Uterus (tissue), 4 donors: Measurements from ENCODE around the gene IGF2. TPM values are rescaled to one million over a fixed set of nuclear protein-coding genes. Genes with fewer than 3 reads are reported as not detected.

Experiments used
- DNase-seq, 2 donors: peaks; one replicate each; pipeline ENCODE4 v3.0.0-alpha.2; 2019 to 2020
- H3K27ac ChIP-seq, 2 donors: fragments of 200-600 bp; sonication (generic); 1 replicate in 1 of 2; 2 replicates in 1 of 2; pipeline ENCODE4 v1.5.1; 2016 to 2018
- H3K27me3 ChIP-seq, 2 donors: fragments of 200-600 bp; sonication (generic); one replicate each; pipeline ENCODE4 v1.5.1; 2018 to 2019; ENCODE audit warnings: control low read depth in 1 of 2
- H3K36me3 ChIP-seq, 2 donors: fragments of 200-600 bp; sonication (generic); one replicate each; pipeline ENCODE4 v1.5.1; 2019; ENCODE audit warnings: control low read depth in 1 of 2
- H3K4me1 ChIP-seq, 2 donors: fragments of 200-600 bp; sonication (generic); one replicate each; pipeline ENCODE4 v1.5.1; 2018 to 2019; ENCODE audit warnings: control low read depth in 1 of 2
- H3K4me3 ChIP-seq, 2 donors: fragments of 200-600 bp; sonication (generic); 1 replicate in 1 of 2; 2 replicates in 1 of 2; pipeline ENCODE4 v1.5.1; 2018 to 2019; ENCODE audit warnings: mild to moderate bottlenecking in 1 of 2
- H3K9me3 ChIP-seq, 2 donors: fragments of 200-600 bp; sonication (generic); one replicate each; pipeline ENCODE4 v1.5.1; 2019; ENCODE audit warnings: control low read depth in 1 of 2
- CTCF ChIP-seq, 4 experiments: fragments of 200-600 bp in 2 of 4; fragments of 450-650 bp in 2 of 4; sonication (generic) in 2 of 4; IDR thresholded peaks; one replicate each; pipeline ENCODE4 v1.5.1; 2016 to 2019; ENCODE audit warnings: antibody characterized with exemption in 4 of 4, mild to moderate bottlenecking in 2 of 4, moderate library complexity in 1 of 4
- POLR2A ChIP-seq, 2 donors: fragments of 450-650 bp; IDR thresholded peaks; one replicate each; pipeline ENCODE4 v1.6.1; 2016; ENCODE audit warnings: antibody characterized with exemption in 2 of 2, mild to moderate bottlenecking in 1 of 2, moderate library complexity in 1 of 2
- intact Hi-C: fragments of 100-400 bp; cut with DNase I; formaldehyde crosslinking; loops from one replicate; pipeline ENCODE4 v1.15.1; 2023; ENCODE audit warnings: low total_unique reads
- total RNA-seq, 4 donors: library from RNA; depleted of rRNA in 3 of 4; stranded (reverse); fragments of >200 nt in 3 of 4; gene quantifications; one replicate each; pipeline versions ENCODE4 v1.1.0 to v1.2.4, GENCODE V29; 2014 to 2023
- donor health status: DM: yes; HTN: yes; CAD: no.

Gene IGF2
- total RNA-seq, 4 donors from 2014 or later: 54.1 to 347 (median 188) TPM

DNA sequence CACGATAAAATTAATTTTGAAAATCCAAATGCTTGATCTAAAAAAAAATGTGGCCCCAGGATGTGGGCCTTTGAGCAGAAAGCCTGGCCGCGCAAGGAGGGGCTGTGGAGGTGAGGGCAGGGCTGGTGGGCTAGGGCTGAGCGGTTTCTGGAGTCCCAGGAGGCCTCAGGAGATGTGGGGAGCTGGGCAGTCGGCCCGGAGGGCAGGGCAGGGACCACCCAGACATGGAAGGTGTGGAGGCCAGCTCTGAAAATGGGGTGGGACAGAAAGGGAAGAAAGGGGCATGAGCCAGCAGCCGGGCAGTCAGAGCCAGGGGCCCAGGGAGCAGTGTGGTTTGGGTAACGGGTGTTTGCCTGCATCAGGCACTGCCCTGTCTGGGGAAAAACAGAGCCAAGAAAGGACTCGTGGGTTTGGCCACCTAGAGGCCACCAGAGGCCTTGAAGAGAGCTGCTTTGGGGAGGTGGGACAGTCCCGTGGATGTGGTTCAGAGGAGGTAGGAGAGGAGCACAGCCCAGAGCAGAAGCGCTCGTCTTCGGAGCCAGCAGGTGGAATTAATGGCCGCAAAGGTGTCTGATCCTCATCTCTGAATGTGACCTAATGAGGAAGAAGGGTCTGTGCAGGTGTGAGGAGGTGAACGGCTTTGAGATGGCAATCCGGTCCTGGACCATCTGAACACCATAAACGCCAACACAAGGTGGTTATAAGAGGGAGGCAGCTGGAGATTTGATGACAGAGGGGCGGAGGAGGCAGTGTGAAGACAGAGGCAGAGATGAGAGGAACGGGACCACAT is 50.2 kb downstream of the IGF2 start:
- no peak for TF ChIP-seq POLR2A (IDR thresholded peaks at IDR 0.05)
- no peak for TF ChIP-seq CTCF (IDR thresholded peaks at IDR 0.05)
- Histone ChIP-seq H3K4me1 (no peaks in the 10 kb centered on the region), H3K4me3 (no peak overlapping the region), H3K36me3 (no peaks in the 10 kb centered on the region), H3K27me3 (no peaks in the 10 kb centered on the region), H3K9me3 (peaks cover 0 to 4% of the 10 kb centered on the region in 2 donors), H3K27ac (no peak overlapping the region)
- no peak for DNase-seq
- intact Hi-C loops: no loop called here

DNA sequence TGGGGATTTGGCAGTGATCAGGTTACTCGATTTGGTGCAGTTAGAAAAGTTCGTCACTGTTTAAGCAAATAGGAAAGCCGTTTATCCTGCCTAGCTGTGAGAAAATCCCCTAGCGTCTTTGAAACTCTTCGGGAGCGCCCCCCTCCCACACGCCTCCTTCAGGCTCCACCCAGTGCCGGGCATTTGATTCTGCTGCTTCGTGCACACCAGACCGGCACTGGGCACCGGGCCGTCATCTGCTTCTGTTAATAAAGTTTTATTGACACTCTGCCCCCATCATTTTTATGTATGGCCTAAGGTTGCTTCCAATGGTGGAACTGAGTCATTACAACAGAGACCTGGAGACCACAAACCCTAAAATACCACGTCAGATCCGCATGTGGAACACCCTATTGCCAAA is 50.9 kb downstream of the IGF2 start:
- no peak for TF ChIP-seq POLR2A (IDR thresholded peaks at IDR 0.05)
- no peak for TF ChIP-seq CTCF (IDR thresholded peaks at IDR 0.05)
- H3K36me3 ChIP-seq: no peaks in the 10 kb centered on the region
- H3K4me3 ChIP-seq: no peak overlapping the region
- H3K9me3 ChIP-seq: peaks cover 0 to 4% of the 10 kb centered on the region in 2 donors
- intact Hi-C loops: no loop called here
- H3K27ac ChIP-seq: no peak overlapping the region
- no peaks in the 10 kb centered on the region for H3K4me1 ChIP-seq
- no peak for DNase-seq
- no peaks in the 10 kb centered on the region for H3K27me3 ChIP-seq

DNA sequence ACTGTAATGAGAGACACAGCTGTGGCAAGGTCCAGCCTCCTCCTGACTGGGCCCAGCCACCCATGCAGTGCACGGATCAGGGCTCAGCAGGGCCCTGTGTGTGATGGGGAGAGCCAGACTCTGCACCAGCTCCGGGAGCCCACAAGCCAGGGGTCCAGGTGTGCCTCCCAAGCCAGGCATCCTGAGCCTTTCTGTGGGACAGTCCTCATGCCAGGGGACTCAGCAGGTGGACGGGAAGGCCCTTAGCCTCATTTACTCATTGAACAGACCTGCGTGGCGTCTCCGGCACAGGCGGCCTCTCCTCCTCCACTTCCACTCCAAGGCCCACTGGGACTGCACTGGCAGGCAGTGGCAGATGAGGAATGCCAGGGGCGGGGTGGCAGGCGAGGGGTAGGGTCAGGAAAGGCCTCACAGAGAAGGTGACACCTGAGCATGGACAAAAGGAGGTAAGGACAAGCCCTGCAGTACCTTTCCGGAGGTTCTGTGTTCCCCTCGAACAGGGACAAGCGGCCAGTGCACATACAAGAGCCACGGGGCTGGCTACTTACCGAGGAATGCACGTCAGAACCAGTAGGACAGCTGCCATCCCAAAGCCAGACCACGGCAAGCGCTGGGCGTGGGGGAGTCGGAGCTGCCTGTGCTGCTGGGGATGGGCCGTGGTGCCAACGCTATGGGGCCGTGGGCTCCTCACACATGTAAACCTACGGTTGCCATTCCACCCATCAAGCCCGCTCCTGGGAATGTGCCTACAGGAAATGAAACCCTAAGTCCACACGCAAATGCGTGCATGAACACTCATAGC is 52.7 kb downstream of the IGF2 start:
- Histone ChIP-seq H3K27me3 (no peaks in the 10 kb centered on the region), H3K4me1 (no peaks in the 10 kb centered on the region), H3K27ac (no peak overlapping the region), H3K4me3 (no peak overlapping the region), H3K9me3 (peaks cover 0 to 4% of the 10 kb centered on the region in 2 donors), H3K36me3 (no peaks in the 10 kb centered on the region)
- TF ChIP-seq CTCF (IDR thresholded peaks at IDR 0.05) (no peak), POLR2A (IDR thresholded peaks at IDR 0.05) (no peak)
- no peak for DNase-seq
- intact Hi-C loops: no loop called here

- Histone ChIP-seq H3K4me1 (no peaks in the 10 kb centered on the region), H3K36me3 (no peaks in the 10 kb centered on the region), H3K27me3 (no peaks in the 10 kb centered on the region), H3K4me3 (no peak overlapping the region), H3K27ac (no peak overlapping the region), H3K9me3 (peaks cover 0 to 4% of the 10 kb centered on the region in 2 donors)
- TF ChIP-seq CTCF (IDR thresholded peaks at IDR 0.05): no peak
- TF ChIP-seq POLR2A (IDR thresholded peaks at IDR 0.05): no peak
- DNase-seq: no peak
- intact Hi-C loops: no loop called here
These were observed 53.7 kb downstream of the IGF2 start for GRCh38 chr11:2085251-2086066.
